Measurements from ENCODE around the gene CD59. TPM values are rescaled to one million over a fixed set of nuclear protein-coding genes. Genes with fewer than 3 reads are reported as not detected.
"Not testable (repeated sequence)": the region's sequence is repeated elsewhere in the genome, so short reads cannot be mapped to it uniquely, and the experiment has no call there.

Gene CD59
- total RNA-seq, 2 experiments from 2014 or later = 35.2 to 37.8 TPM

GRCh38 chr11:33709466-33709865 lies 26.8 kb downstream of the CD59 start:
- H3K27ac Mint-ChIP-seq = no peak overlapping the region
- ATAC-seq (ENCODE audit: poor library complexity) (no peak), DNase-seq (no peak)
- Histone ChIP-seq H3K27me3 (ENCODE audit: control insufficient read depth in 1 of 2, insufficient read depth in 2 of 2, low read length in 2 of 2) (no peaks in the 10 kb centered on the region), H3K4me3 (ENCODE audit: low read length) (no peak overlapping the region), H3K9me3 (ENCODE audit: control insufficient read depth in 1 of 2, insufficient read depth in 1 of 2, low read length in 2 of 2) (no peaks in the 10 kb centered on the region), H3K4me1 (ENCODE audit: insufficient read depth, low read length) (peaks cover 3% of the 10 kb centered on the region), H3K27ac (ENCODE audit: low read depth in 1 of 2, low read length in 2 of 2) (no peak overlapping the region), H3K36me3 (ENCODE audit: insufficient read depth, low read length) (peaks cover 30% of the 10 kb centered on the region)
- peaks cover 48% of the 10 kb centered on the region for H3K36me3 Mint-ChIP-seq (ENCODE audit: low read depth)
- H3K27me3 Mint-ChIP-seq = no peaks in the 10 kb centered on the region
- TF ChIP-seq CTCF (IDR thresholded peaks at IDR 0.05) = no peak
- H3K4me3 Mint-ChIP-seq = no peak overlapping the region
- ChIA-PET POLR2A (interaction anchor here (1.6 kb wide), 1 partner anchor 9 kb away, joined by 4 read pairs; no protein-coding TSS in a partner anchor), CTCF (no interaction called here)
- H3K4me1 Mint-ChIP-seq (ENCODE audit: low read depth) = no peaks in the 10 kb centered on the region
- intact Hi-C loops (cut with DNase I, micrococcal nuclease) = loop anchor here in 1 of 2 experiments (10.0 kb wide), 3 partner anchors 725 to 1955 kb away; partner anchors contain the start of genes CAT, QSER1 and TRIM44
- no peaks in the 10 kb centered on the region for H3K9me3 Mint-ChIP-seq

- ChIA-PET CTCF (no interaction called here), POLR2A (interaction anchor here (1.6 kb wide), 1 partner anchor 9 kb away, joined by 4 read pairs; no protein-coding TSS in a partner anchor)
- no peak overlapping the region for H3K27ac Mint-ChIP-seq
- ATAC-seq (ENCODE audit: poor library complexity) = no peak
- H3K4me3 ChIP-seq (ENCODE audit: low read length) = no peak overlapping the region
- intact Hi-C loops (cut with DNase I, micrococcal nuclease) = loop anchor here in 1 of 2 experiments (10.0 kb wide), 3 partner anchors 726 to 1956 kb away; partner anchors contain the start of genes CAT, QSER1 and TRIM44
- TF ChIP-seq CTCF (IDR thresholded peaks at IDR 0.05) = no peak
- no peaks in the 10 kb centered on the region for H3K9me3 ChIP-seq (ENCODE audit: control insufficient read depth in 1 of 2, insufficient read depth in 1 of 2, low read length in 2 of 2)
- no peaks in the 10 kb centered on the region for H3K27me3 Mint-ChIP-seq
- no peaks in the 10 kb centered on the region for H3K9me3 Mint-ChIP-seq
- peaks cover 45% of the 10 kb centered on the region for H3K36me3 Mint-ChIP-seq (ENCODE audit: low read depth)
- no peak overlapping the region for H3K4me3 Mint-ChIP-seq
- H3K36me3 ChIP-seq (ENCODE audit: insufficient read depth, low read length) = peaks cover 25% of the 10 kb centered on the region
- no peak for DNase-seq
- no peaks in the 10 kb centered on the region for H3K4me1 Mint-ChIP-seq (ENCODE audit: low read depth)
- no peak overlapping the region for H3K27ac ChIP-seq (ENCODE audit: low read depth in 1 of 2, low read length in 2 of 2)
- peaks cover 3% of the 10 kb centered on the region for H3K4me1 ChIP-seq (ENCODE audit: insufficient read depth, low read length)
- H3K27me3 ChIP-seq (ENCODE audit: control insufficient read depth in 1 of 2, insufficient read depth in 2 of 2, low read length in 2 of 2) = no peaks in the 10 kb centered on the region
Measured at GRCh38 chr11:33708985-33709384, 27.2 kb downstream of the CD59 start.

- H3K4me3 ChIP-seq (ENCODE audit: low read length); H3K27ac ChIP-seq (ENCODE audit: low read depth in 1 of 2, low read length in 2 of 2); H3K27me3 ChIP-seq (ENCODE audit: control insufficient read depth in 1 of 2, insufficient read depth in 2 of 2, low read length in 2 of 2); H3K4me1 Mint-ChIP-seq (ENCODE audit: low read depth); H3K27ac Mint-ChIP-seq; H3K9me3 ChIP-seq (ENCODE audit: control insufficient read depth in 1 of 2, insufficient read depth in 1 of 2, low read length in 2 of 2); H3K9me3 Mint-ChIP-seq; H3K4me3 Mint-ChIP-seq; POLR2A ChIA-PET; H3K4me1 ChIP-seq (ENCODE audit: insufficient read depth, low read length); ATAC-seq (ENCODE audit: poor library complexity); H3K27me3 Mint-ChIP-seq; DNase-seq: not testable (repeated sequence)
- CTCF ChIA-PET = interaction anchor here (1.2 kb wide), 1 partner anchor 35 kb away, joined by 4 read pairs; no protein-coding TSS in a partner anchor
- intact Hi-C loops (cut with DNase I, micrococcal nuclease) = loop anchor here in 1 of 2 experiments (10.0 kb wide), 3 partner anchors 727 to 1957 kb away; partner anchors contain the start of genes CAT, QSER1 and TRIM44
- H3K36me3 ChIP-seq (ENCODE audit: insufficient read depth, low read length) = peaks cover 15% of the 10 kb centered on the region
- H3K36me3 Mint-ChIP-seq (ENCODE audit: low read depth) = peaks cover 34% of the 10 kb centered on the region
Measured at GRCh38 chr11:33707831-33708230, 28.4 kb downstream of the CD59 start.

GRCh38 chr11:33706966-33707365 lies 29.3 kb downstream of the CD59 start:
- Histone ChIP-seq H3K36me3 (ENCODE audit: insufficient read depth, low read length) (peaks cover 15% of the 10 kb centered on the region), H3K27me3 (ENCODE audit: control insufficient read depth in 1 of 2, insufficient read depth in 2 of 2, low read length in 2 of 2) (no peaks in the 10 kb centered on the region), H3K4me3 (ENCODE audit: low read length) (no peak overlapping the region), H3K27ac (ENCODE audit: low read depth in 1 of 2, low read length in 2 of 2) (no peak overlapping the region), H3K9me3 (ENCODE audit: control insufficient read depth in 1 of 2, insufficient read depth in 1 of 2, low read length in 2 of 2) (no peaks in the 10 kb centered on the region), H3K4me1 (ENCODE audit: insufficient read depth, low read length) (peaks cover 3% of the 10 kb centered on the region)
- H3K27me3 Mint-ChIP-seq = no peaks in the 10 kb centered on the region
- peaks cover 27% of the 10 kb centered on the region for H3K36me3 Mint-ChIP-seq (ENCODE audit: low read depth)
- DNase-seq (no peak), ATAC-seq (ENCODE audit: poor library complexity) (no peak)
- peaks cover 5% of the 10 kb centered on the region for H3K4me1 Mint-ChIP-seq (ENCODE audit: low read depth)
- no peak overlapping the region for H3K4me3 Mint-ChIP-seq
- TF ChIP-seq CTCF (IDR thresholded peaks at IDR 0.05) = no peak
- POLR2A ChIA-PET = no interaction called here
- intact Hi-C loops (cut with DNase I, micrococcal nuclease) = loop anchor here in 1 of 2 experiments (10.0 kb wide), 3 partner anchors 728 to 1958 kb away; partner anchors contain the start of genes CAT, QSER1 and TRIM44
- no peak overlapping the region for H3K27ac Mint-ChIP-seq
- H3K9me3 Mint-ChIP-seq = no peaks in the 10 kb centered on the region
- CTCF ChIA-PET = interaction anchor here (1.2 kb wide), 1 partner anchor 36 kb away, joined by 4 read pairs; no protein-coding TSS in a partner anchor

All from CD4-positive, alpha-beta T cell (primary cell).